ENCODE data around the gene SLC23A1. TPM values are rescaled to one million over a fixed set of nuclear protein-coding genes. Genes with fewer than 3 reads are reported as not detected.
A peak's percentile ranks its signal among the peaks of the same experiment; 100 is the strongest.

The SLC23A1 gene
- total RNA-seq, 2 experiments from 2014 or later: 1.9 to 2.5 TPM

GRCh38 chr5:139403787-139404483 is 20.8 kb upstream of the SLC23A1 start, which contains the start of gene SPATA24:
Gene SPATA24 (minus strand): TSS chr5:139404089. CDS start chr5:139404060, 29 bp downstream.
- CTCF ChIA-PET: interaction anchor here (0.6 to 4.2 kb wide), 18 partner anchors 8 to 828 kb away, joined by 3 to 32 read pairs (median 4); partner anchors contain the start of genes HSPA9, MZB1, PAIP2 and PROB1

DNA sequence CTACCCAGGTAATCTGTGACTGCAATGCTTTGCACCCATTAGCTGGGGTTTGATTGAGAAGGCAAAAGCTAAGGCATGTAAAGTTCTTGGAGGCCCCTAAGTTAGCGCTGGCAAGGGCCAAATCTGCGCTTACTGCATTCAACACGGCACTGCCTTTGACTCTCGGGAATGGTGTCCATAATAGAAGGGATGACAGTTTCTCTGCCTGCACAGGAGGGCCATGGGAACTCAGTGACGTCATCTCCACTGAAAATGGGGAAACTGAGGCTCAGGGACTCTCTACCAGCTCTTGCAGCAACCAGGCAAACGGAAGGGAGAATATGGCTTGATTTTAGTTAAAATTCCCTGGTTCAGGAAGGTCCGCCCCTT is 20.3 kb upstream of the SLC23A1 start:
- peak overlapping the region; percentile 92 for H3K4me3 Mint-ChIP-seq
- H3K9me3 Mint-ChIP-seq (ENCODE audit: low read depth): no peaks in the 10 kb centered on the region
- ATAC-seq (no peak), DNase-seq (no peak)
- peak overlapping the region; percentile 99 for H3K27ac Mint-ChIP-seq
- H3K4me1 Mint-ChIP-seq: peaks cover 47% of the 10 kb centered on the region
- CTCF ChIA-PET: interaction anchor here (0.7 to 4.2 kb wide), 17 partner anchors 8 to 828 kb away, joined by 3 to 32 read pairs (median 5); partner anchors contain the start of genes HSPA9, MZB1, PROB1 and STING1
- H3K36me3 Mint-ChIP-seq: peaks cover 6% of the 10 kb centered on the region
- H3K27me3 Mint-ChIP-seq: no peaks in the 10 kb centered on the region

More at GRCh38 chr5:139403787-139404483, 20.8 kb upstream of the SLC23A1 start, which contains the start of gene SPATA24:
- Mint-ChIP-seq H3K9me3 (ENCODE audit: low read depth) (no peaks in the 10 kb centered on the region), H3K4me3 (peak within 1 kb of the TSS; percentile 92), H3K27ac (peak within 1 kb of the TSS; percentile 99), H3K4me1 (peaks cover 45% of the 10 kb centered on the region), H3K36me3 (peaks cover 6% of the 10 kb centered on the region), H3K27me3 (no peaks in the 10 kb centered on the region)
- ATAC-seq (peak; percentile 95), DNase-seq (peak; percentile 99)

DNA sequence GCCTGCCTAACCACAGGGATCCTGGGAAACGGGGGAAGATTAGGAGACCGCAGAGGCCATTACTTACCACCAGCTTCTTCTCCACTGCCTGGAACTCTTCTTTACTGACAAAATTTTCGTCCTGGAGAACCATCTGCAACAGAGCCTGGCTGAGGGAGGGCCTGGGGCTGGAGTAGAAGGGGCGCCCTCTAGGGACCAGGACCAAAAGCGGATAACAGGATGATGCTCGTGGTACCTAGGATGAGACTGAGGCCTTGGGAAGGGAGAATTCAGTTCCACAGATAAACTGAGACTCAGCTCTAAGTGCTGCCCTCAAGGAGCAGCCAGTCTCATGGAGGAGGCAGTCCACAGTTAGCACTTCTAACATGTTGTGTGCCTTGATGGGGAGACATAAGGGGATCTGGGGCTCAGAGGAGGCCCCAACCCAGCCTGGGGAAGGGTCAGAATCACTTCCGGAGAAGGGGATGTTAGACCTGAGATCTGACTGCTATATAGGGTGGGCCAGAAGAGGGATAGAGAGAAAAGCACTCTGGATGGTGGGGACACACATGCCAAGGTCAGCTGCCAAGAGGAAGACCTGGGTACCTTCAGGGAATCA is 19.6 kb upstream of the SLC23A1 start:
- H3K4me3 Mint-ChIP-seq: peak overlapping the region; percentile 92
- no peaks in the 10 kb centered on the region for H3K9me3 Mint-ChIP-seq (ENCODE audit: low read depth)
- peaks cover 50% of the 10 kb centered on the region for H3K4me1 Mint-ChIP-seq
- peaks cover 8% of the 10 kb centered on the region for H3K36me3 Mint-ChIP-seq
- no peaks in the 10 kb centered on the region for H3K27me3 Mint-ChIP-seq
- CTCF ChIA-PET: interaction anchor here (0.7 to 4.2 kb wide), 17 partner anchors 8 to 861 kb away, joined by 3 to 32 read pairs (median 5); partner anchors contain the start of genes MZB1, PROB1 and STING1
- peak overlapping the region; percentile 99 for H3K27ac Mint-ChIP-seq
- ATAC-seq (no peak), DNase-seq (peak; percentile 53)

DNA sequence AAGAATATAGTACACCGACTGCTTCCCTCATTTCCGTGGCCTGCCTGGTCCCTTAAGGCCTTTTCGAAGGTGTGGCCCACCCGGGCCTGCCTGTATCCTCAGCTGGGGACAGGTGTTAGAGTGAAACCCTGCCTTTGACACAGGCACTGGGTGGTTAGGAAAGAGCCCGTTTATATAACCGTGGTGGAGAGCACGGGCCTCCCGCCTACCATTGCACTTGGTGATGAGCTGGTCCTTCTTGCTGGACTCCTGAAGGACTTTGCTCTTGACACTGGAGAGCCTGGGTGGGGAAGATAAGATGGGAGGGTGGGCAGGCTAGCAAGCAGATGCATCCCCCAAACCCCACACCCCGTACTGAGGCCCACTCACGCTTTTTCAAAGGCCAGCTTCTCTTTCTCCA is 18.4 kb upstream of the SLC23A1 start:
- ATAC-seq (no peak), DNase-seq (no peak)
- no peak overlapping the region for H3K27ac Mint-ChIP-seq
- no peak overlapping the region for H3K4me3 Mint-ChIP-seq
- H3K36me3 Mint-ChIP-seq: peaks cover 11% of the 10 kb centered on the region
- CTCF ChIA-PET: interaction anchor here (0.8 to 4.2 kb wide), 12 partner anchors 10 to 860 kb away, joined by 3 to 32 read pairs (median 4); partner anchors contain the start of gene MZB1
- H3K27me3 Mint-ChIP-seq: no peaks in the 10 kb centered on the region
- H3K9me3 Mint-ChIP-seq (ENCODE audit: low read depth): no peaks in the 10 kb centered on the region
- peaks cover 53% of the 10 kb centered on the region for H3K4me1 Mint-ChIP-seq

DNA sequence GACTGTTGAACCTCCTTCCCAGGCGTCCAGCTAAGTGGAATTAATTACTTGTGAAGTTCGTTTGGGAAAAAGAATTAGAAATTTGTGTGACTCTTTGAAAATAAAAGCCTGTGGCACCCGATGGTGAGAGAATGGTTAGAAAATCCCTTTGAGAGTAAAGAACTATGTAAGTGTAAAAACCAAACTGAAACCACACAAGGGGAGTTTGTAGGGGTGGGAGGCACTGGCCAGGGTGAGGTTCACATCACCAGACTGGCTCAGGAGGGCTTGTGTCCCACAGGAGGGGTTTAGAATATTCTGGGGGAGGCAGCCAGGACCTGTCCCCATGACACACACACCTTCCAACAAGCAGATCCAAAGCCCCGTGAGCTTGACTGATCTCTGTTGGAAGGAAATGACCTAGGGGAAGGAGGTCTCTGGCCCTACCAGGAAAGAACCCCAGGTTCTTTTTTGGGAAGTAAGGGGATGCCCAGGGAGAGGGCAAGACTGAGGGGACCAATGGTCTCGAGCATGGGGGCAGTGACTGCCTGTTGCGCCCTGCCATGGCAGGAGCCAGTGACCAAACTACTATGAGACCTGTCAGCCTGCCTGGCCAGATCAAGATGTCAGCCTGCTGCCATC is 16.5 kb upstream of the SLC23A1 start:
- Mint-ChIP-seq H3K27me3 (no peaks in the 10 kb centered on the region), H3K27ac (peak overlapping the region; percentile 74), H3K4me3 (no peak overlapping the region), H3K9me3 (ENCODE audit: low read depth) (no peaks in the 10 kb centered on the region), H3K36me3 (peaks cover 19% of the 10 kb centered on the region), H3K4me1 (peaks cover 61% of the 10 kb centered on the region)
- CTCF ChIA-PET: interaction anchor here (1.3 to 1.6 kb wide), 3 partner anchors 12 to 113 kb away, joined by 3 to 4 read pairs (median 3); no protein-coding TSS in a partner anchor
- DNase-seq (no peak), ATAC-seq (no peak)

GRCh38 chr5:139397921-139398320 is 14.8 kb upstream of the SLC23A1 start:
- CTCF ChIA-PET: interaction anchor here (1.5 kb wide), 1 partner anchor 23 kb away, joined by 3 read pairs; no protein-coding TSS in a partner anchor
- H3K4me3 Mint-ChIP-seq: no peak overlapping the region
- ATAC-seq (no peak), DNase-seq (no peak)
- H3K9me3 Mint-ChIP-seq (ENCODE audit: low read depth): no peaks in the 10 kb centered on the region
- H3K27me3 Mint-ChIP-seq: no peaks in the 10 kb centered on the region
- peaks cover 48% of the 10 kb centered on the region for H3K4me1 Mint-ChIP-seq
- peaks cover 19% of the 10 kb centered on the region for H3K36me3 Mint-ChIP-seq
- H3K27ac Mint-ChIP-seq: no peak overlapping the region

- H3K4me1 Mint-ChIP-seq: peaks cover 44% of the 10 kb centered on the region
- no peak overlapping the region for H3K4me3 Mint-ChIP-seq
- no peaks in the 10 kb centered on the region for H3K27me3 Mint-ChIP-seq
- DNase-seq (no peak), ATAC-seq (no peak)
- H3K27ac Mint-ChIP-seq: no peak overlapping the region
- H3K9me3 Mint-ChIP-seq (ENCODE audit: low read depth): no peaks in the 10 kb centered on the region
- CTCF ChIA-PET: interaction anchor here (1.5 kb wide), 2 partner anchors 23 to 27 kb away, joined by 5 read pairs; no protein-coding TSS in a partner anchor
- peaks cover 21% of the 10 kb centered on the region for H3K36me3 Mint-ChIP-seq
Observed at GRCh38 chr5:139396691-139397090, 13.6 kb upstream of the SLC23A1 start.

GRCh38 chr5:139395844-139396640 is 12.9 kb upstream of the SLC23A1 start:
- DNase-seq (no peak), ATAC-seq (no peak)
- peaks cover 21% of the 10 kb centered on the region for H3K36me3 Mint-ChIP-seq
- CTCF ChIA-PET: interaction anchor here (0.6 to 2.5 kb wide), 6 partner anchors 7 to 817 kb away, joined by 3 to 13 read pairs (median 5); partner anchors contain the start of genes PAIP2 and SPATA24
- H3K4me3 Mint-ChIP-seq: peak overlapping the region; percentile 30
- no peaks in the 10 kb centered on the region for H3K27me3 Mint-ChIP-seq
- peak overlapping the region; percentile 2 for H3K27ac Mint-ChIP-seq
- no peaks in the 10 kb centered on the region for H3K9me3 Mint-ChIP-seq (ENCODE audit: low read depth)
- peaks cover 50% of the 10 kb centered on the region for H3K4me1 Mint-ChIP-seq

DNA sequence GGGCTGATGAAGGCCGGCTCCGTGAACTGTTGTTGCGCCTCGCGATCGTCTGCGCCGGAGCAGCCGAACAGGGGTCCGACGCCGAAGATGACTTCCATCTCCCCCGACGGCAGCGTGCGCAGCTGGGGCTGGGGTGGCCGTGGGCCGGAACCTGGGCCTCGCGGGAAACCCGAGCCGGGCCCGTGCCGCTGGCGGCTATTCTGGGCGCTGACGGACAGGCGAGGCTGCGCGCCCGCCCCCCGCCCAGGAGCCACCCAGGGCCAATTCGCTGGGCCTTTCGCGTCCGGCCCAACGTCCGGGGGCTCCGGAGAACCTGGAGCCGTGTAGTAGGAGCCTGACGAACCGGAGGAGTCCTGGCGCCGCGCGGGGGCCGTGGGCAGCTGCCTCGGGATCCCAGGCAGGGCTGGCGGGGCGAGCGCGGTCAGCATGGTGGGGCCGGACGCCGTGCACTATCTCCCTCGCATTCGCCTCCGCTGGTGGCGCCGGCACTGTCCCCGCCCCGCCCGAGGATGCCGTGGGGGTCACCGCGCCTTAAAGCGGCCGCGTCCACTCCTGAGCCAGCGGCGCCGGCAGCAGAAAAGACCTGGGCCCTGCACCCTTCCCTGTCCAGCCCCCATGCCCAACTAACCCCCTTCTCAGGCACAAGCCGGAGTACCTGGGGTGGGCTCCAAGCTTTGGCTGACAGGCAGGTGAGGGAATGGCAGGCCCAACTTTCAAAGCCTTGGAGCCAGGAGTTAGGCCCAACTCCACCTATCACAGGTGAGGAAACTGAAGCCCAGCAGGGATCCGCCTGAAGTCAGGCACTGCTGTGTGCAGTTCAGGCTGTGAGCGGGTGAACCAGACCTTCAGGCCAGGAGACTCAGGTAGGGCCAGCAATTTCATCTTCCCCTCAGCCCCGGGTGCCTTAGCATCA is 11.8 kb upstream of the SLC23A1 start, which contains the start of gene PROB1:
PROB1 (minus strand) TSS at position 451 of the 913 bp plus-strand sequence; CDS start at position 428, 23 bp downstream.
- Mint-ChIP-seq H3K27me3 (no peaks in the 10 kb centered on the region), H3K36me3 (peaks cover 22% of the 10 kb centered on the region), H3K4me3 (peak within 1 kb of the TSS; percentile 96), H3K9me3 (ENCODE audit: low read depth) (no peaks in the 10 kb centered on the region), H3K4me1 (peaks cover 60% of the 10 kb centered on the region), H3K27ac (peak within 1 kb of the TSS; percentile 92)
- DNase-seq (no peak), ATAC-seq (no peak)
- CTCF ChIA-PET: interaction anchor here (0.9 to 2.5 kb wide), 7 partner anchors 8 to 119 kb away, joined by 3 to 13 read pairs (median 5); partner anchors contain the start of genes PAIP2 and SPATA24

GRCh38 chr5:139394123-139394653 is 11.1 kb upstream of the SLC23A1 start:
- H3K36me3 Mint-ChIP-seq: peaks cover 25% of the 10 kb centered on the region
- H3K4me3 Mint-ChIP-seq: peak overlapping the region; percentile 96
- H3K27ac Mint-ChIP-seq: peak overlapping the region; percentile 92
- no peaks in the 10 kb centered on the region for H3K27me3 Mint-ChIP-seq
- CTCF ChIA-PET: interaction anchor here (0.9 to 2.5 kb wide), 4 partner anchors 9 to 120 kb away, joined by 3 to 13 read pairs (median 6); partner anchors contain the start of gene SPATA24
- no peaks in the 10 kb centered on the region for H3K9me3 Mint-ChIP-seq (ENCODE audit: low read depth)
- ATAC-seq (peak; percentile 12), DNase-seq (peak; percentile 82)
- H3K4me1 Mint-ChIP-seq: peaks cover 60% of the 10 kb centered on the region

DNA sequence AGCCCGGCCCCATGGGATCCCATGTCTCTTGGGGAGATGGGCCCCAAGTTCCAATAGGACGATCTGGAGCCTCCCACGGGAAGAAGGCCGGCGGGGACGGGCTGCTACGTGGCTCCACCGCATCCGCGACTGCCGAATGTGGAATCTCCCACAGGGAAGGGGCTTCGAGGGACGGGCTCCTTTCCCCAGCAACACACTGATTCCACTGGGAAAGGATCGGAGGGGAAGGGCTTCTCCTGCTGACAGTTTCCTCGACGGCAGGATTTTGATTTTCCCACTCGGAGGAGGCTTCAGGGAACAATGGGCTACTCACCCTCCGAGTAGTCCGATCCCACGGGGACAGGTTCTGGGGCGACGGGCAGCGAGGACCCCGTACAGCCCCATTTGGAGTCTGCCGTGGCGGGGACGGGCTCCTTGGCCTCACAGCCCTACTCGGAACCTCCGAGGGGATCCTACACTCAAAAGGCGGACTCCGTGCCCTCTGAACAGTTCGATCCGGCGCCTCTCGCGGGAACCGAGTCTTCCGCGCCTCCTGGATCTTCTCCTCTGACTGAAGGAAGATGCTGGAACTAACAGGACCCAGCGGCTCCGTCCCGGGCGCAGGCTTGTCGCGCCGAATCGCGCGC is 10.5 kb upstream of the SLC23A1 start:
- Mint-ChIP-seq H3K9me3 (ENCODE audit: low read depth) (no peaks in the 10 kb centered on the region), H3K4me3 (peak overlapping the region; percentile 96), H3K27me3 (no peaks in the 10 kb centered on the region), H3K4me1 (peaks cover 60% of the 10 kb centered on the region), H3K27ac (peak overlapping the region; percentile 92), H3K36me3 (peaks cover 26% of the 10 kb centered on the region)
- CTCF ChIA-PET: interaction anchor here (0.7 to 4.4 kb wide), 9 partner anchors 9 to 196 kb away, joined by 3 to 32 read pairs (median 5); partner anchors contain the start of genes MATR3, PAIP2, SIL1 and SPATA24
- DNase-seq (no peak), ATAC-seq (no peak)

All from activated CD8-positive, alpha-beta memory T cell treated with anti-CD3 and anti-CD28 coated beads, Interleukin-2, amount 10 ng/mL, durations not matched to agents 7 days and 5 days (primary cell).